Natural killer cell (primary cell): ENCODE data around the gene KCNJ2. TPM values are rescaled to one million over a fixed set of nuclear protein-coding genes. Genes with fewer than 3 reads are reported as not detected.

ENCODE experiments used
- ATAC-seq, 3 donors: fragments of 150-1000 bp in 2 of 3; fragments of 200-7000 bp in 1 of 3; cut with Tn5 transposase; 1 replicate in 1 of 3; 2 replicates in 2 of 3; pipeline ENCODE4 v1.10.0; 2021; ENCODE audit warnings: mild to moderate bottlenecking in 2 of 3, moderate library complexity in 2 of 3
- DNase-seq, 2 donors: peaks; one replicate each; pipeline versions ENCODE4 v3.0.0 to v3.0.0-alpha.2; 2013 to 2021; ENCODE audit warnings: mixed read lengths in 1 of 2
- H3K27ac ChIP-seq: one replicate; pipeline ENCODE4 v1.5.1; 2013; ENCODE audit warnings: mild to moderate bottlenecking, low read length
- H3K27me3 ChIP-seq: one replicate; pipeline ENCODE4 v1.6.1; 2013; ENCODE audit warnings: low read length; ENCODE audit not compliant: control insufficient read depth, insufficient read depth
- H3K36me3 ChIP-seq: one replicate; pipeline ENCODE4 v1.6.1; 2013; ENCODE audit warnings: low read length; ENCODE audit not compliant: control insufficient read depth, insufficient read depth
- H3K4me1 ChIP-seq: one replicate; pipeline ENCODE4 v1.6.1; 2013; ENCODE audit warnings: low read length; ENCODE audit not compliant: control insufficient read depth, insufficient read depth
- H3K4me3 ChIP-seq: one replicate; pipeline ENCODE4 v1.5.1; 2013; ENCODE audit warnings: low read length
- H3K9me3 ChIP-seq: one replicate; pipeline ENCODE4 v1.6.1; 2013; ENCODE audit warnings: low read length; ENCODE audit not compliant: control insufficient read depth, insufficient read depth
- H3K27ac Mint-ChIP-seq, 2 donors: one replicate each; pipeline ENCODE4 v1.8.0; 2022; ENCODE audit warnings: mild to moderate bottlenecking in 2 of 2, mixed read lengths in 2 of 2, moderate library complexity in 1 of 2
- H3K27me3 Mint-ChIP-seq, 2 donors: one replicate each; pipeline ENCODE4 v1.8.0; 2022; ENCODE audit warnings: low read depth in 2 of 2, mixed read lengths in 2 of 2
- H3K36me3 Mint-ChIP-seq: one replicate; pipeline ENCODE4 v1.8.0; 2022; ENCODE audit warnings: mixed read lengths
- H3K4me1 Mint-ChIP-seq, 2 donors: one replicate each; pipeline ENCODE4 v1.8.0; 2022; ENCODE audit warnings: mixed read lengths in 2 of 2
- H3K4me3 Mint-ChIP-seq: one replicate; pipeline ENCODE4 v1.8.0; 2022; ENCODE audit warnings: mild to moderate bottlenecking, moderate library complexity, mixed read lengths
- H3K9me3 Mint-ChIP-seq, 2 donors: one replicate each; pipeline ENCODE4 v1.8.0; 2022; ENCODE audit warnings: mixed read lengths in 2 of 2
- CTCF ChIP-seq: fragments of 200-600 bp; IDR thresholded peaks from one replicate; pipeline ENCODE4 v1.8.0; 2022; ENCODE audit warnings: antibody characterized with exemption
- WGBS: methylation state at CpG from one replicate; pipeline ENCODE4 v1.1.7; 2013; ENCODE audit warnings: missing lambda C conversion rate; ENCODE audit not compliant: insufficient coverage; 5-methylcytosine and 5-hydroxymethylcytosine counted together
- intact Hi-C: fragments of 100-400 bp; cut with micrococcal nuclease; formaldehyde crosslinking; loops from one replicate; pipeline ENCODE4 v1.14.2; 2022
- total RNA-seq, 4 donors: library from RNA; stranded (reverse); fragments of 120-200 nt in 1 of 4; gene quantifications; one replicate each; pipeline versions ENCODE4 v1.2.3 to v1.2.4, GENCODE V29; 2013 to 2022

The KCNJ2 gene
- total RNA-seq, 3 donors from 2014 or later (not counting 1 experiment from before 2014, with no cell fraction given): 0.14 to 2.5 TPM; not detected in 1

- H3K9me3 ChIP-seq: peaks cover 2% of the 10 kb centered on the region
- no peak overlapping the region for H3K27ac ChIP-seq
- H3K27me3 Mint-ChIP-seq: peaks cover 32 to 48% of the 10 kb centered on the region in 2 donors
- intact Hi-C loops: no loop called here
- peaks cover 9 to 13% of the 10 kb centered on the region in 2 donors for H3K4me1 Mint-ChIP-seq
- TF ChIP-seq CTCF: no peak
- no peaks in the 10 kb centered on the region for H3K36me3 Mint-ChIP-seq
- H3K4me3 Mint-ChIP-seq: no peak overlapping the region
- ATAC-seq (no peak), DNase-seq (no peak)
- peaks cover 17% of the 10 kb centered on the region for H3K4me1 ChIP-seq
- no peak overlapping the region for H3K27ac Mint-ChIP-seq
- H3K36me3 ChIP-seq: no peaks in the 10 kb centered on the region
- H3K27me3 ChIP-seq: peaks cover 10% of the 10 kb centered on the region
- WGBS: no CpG with 5 or more reads among the region's 2 CpGs
- H3K4me3 ChIP-seq: no peak overlapping the region
- H3K9me3 Mint-ChIP-seq: no peaks in the 10 kb centered on the region
Observed at GRCh38 chr17:70172449-70172848, 3.1 kb downstream of the KCNJ2 start.

GRCh38 chr17:70172923-70173322 lies 3.6 kb downstream of the KCNJ2 start:
- TF ChIP-seq CTCF: no peak
- ATAC-seq (no peak), DNase-seq (no peak)
- H3K4me3 Mint-ChIP-seq: no peak overlapping the region
- H3K27me3 ChIP-seq: peaks cover 8% of the 10 kb centered on the region
- intact Hi-C loops: no loop called here
- peaks cover 17% of the 10 kb centered on the region for H3K4me1 ChIP-seq
- peaks cover 31 to 44% of the 10 kb centered on the region in 2 donors for H3K27me3 Mint-ChIP-seq
- no peaks in the 10 kb centered on the region for H3K9me3 Mint-ChIP-seq
- no peaks in the 10 kb centered on the region for H3K36me3 Mint-ChIP-seq
- H3K27ac Mint-ChIP-seq: no peak overlapping the region
- H3K4me1 Mint-ChIP-seq: peaks cover 8 to 13% of the 10 kb centered on the region in 2 donors
- peaks cover 2% of the 10 kb centered on the region for H3K9me3 ChIP-seq
- H3K36me3 ChIP-seq: no peaks in the 10 kb centered on the region
- H3K27ac ChIP-seq: no peak overlapping the region
- no CpG with 5 or more reads among the region's 2 CpGs for WGBS
- H3K4me3 ChIP-seq: no peak overlapping the region

- no peak overlapping the region for H3K4me3 Mint-ChIP-seq
- peaks cover under 1 to 8% of the 10 kb centered on the region in 2 donors for H3K4me1 Mint-ChIP-seq
- Histone ChIP-seq H3K9me3 (no peaks in the 10 kb centered on the region), H3K27me3 (peaks cover 6% of the 10 kb centered on the region), H3K4me3 (no peak overlapping the region), H3K27ac (no peak overlapping the region), H3K4me1 (peaks cover 13% of the 10 kb centered on the region), H3K36me3 (no peaks in the 10 kb centered on the region)
- no peak for ATAC-seq
- H3K36me3 Mint-ChIP-seq: no peaks in the 10 kb centered on the region
- intact Hi-C loops: no loop called here
- H3K27me3 Mint-ChIP-seq: peaks cover 23 to 41% of the 10 kb centered on the region in 2 donors
- WGBS: 87% methylated on average over 4 of the region's 4 CpGs
- no peak overlapping the region for H3K27ac Mint-ChIP-seq
- DNase-seq: no peak
- no peak for TF ChIP-seq CTCF
- no peaks in the 10 kb centered on the region for H3K9me3 Mint-ChIP-seq
Observed at GRCh38 chr17:70173681-70174080, 4.3 kb downstream of the KCNJ2 start.

GRCh38 chr17:70181376-70181775 lies 12.0 kb downstream of the KCNJ2 start:
- DNase-seq (no peak), ATAC-seq (no peak)
- Mint-ChIP-seq H3K27me3 (peaks cover 0 to 6% of the 10 kb centered on the region in 2 donors), H3K4me3 (no peak overlapping the region), H3K27ac (no peak overlapping the region), H3K4me1 (no peaks in the 10 kb centered on the region), H3K9me3 (peaks cover 0 to 2% of the 10 kb centered on the region in 2 donors), H3K36me3 (no peaks in the 10 kb centered on the region)
- Histone ChIP-seq H3K27me3 (no peaks in the 10 kb centered on the region), H3K9me3 (no peaks in the 10 kb centered on the region), H3K4me3 (no peak overlapping the region), H3K4me1 (no peaks in the 10 kb centered on the region), H3K36me3 (no peaks in the 10 kb centered on the region), H3K27ac (no peak overlapping the region)
- intact Hi-C loops: no loop called here
- no peak for TF ChIP-seq CTCF
- 63% methylated on average over 3 of the region's 5 CpGs for WGBS
